ENCODE data around the gene KCND3.

The KCND3 gene

GRCh38 chr1:111930356-111930755, 59.1 kb downstream of the KCND3 start:
- no peaks in the 10 kb centered on the region; the same call in 1 of the 2 replicates for H3K27me3 ChIP-seq (ENCODE audit: insufficient read depth, low read length)
- no peak overlapping the region for H3K4me3 ChIP-seq (ENCODE audit: low read length)
- no peak overlapping the region for H3K9ac ChIP-seq (ENCODE audit: low read depth, low read length)
- H3K9me3 ChIP-seq (ENCODE audit: insufficient read depth, low read depth, low read length), result no peaks in the 10 kb centered on the region
- H3K4me1 ChIP-seq (ENCODE audit: insufficient read depth, low read length), result no peaks in the 10 kb centered on the region
- no peak overlapping the region for H3K27ac ChIP-seq (ENCODE audit: low read length)
- H3K36me3 ChIP-seq (ENCODE audit: insufficient read depth, low read depth, low read length), result no peaks in the 10 kb centered on the region

GRCh38 chr1:111928531-111928930, 60.9 kb downstream of the KCND3 start:
- Histone ChIP-seq H3K27ac (ENCODE audit: low read length) (no peak overlapping the region), H3K4me1 (ENCODE audit: insufficient read depth, low read length) (no peaks in the 10 kb centered on the region), H3K36me3 (ENCODE audit: insufficient read depth, low read depth, low read length) (no peaks in the 10 kb centered on the region), H3K4me3 (ENCODE audit: low read length) (no peak overlapping the region), H3K9ac (ENCODE audit: low read depth, low read length) (no peak overlapping the region), H3K9me3 (ENCODE audit: insufficient read depth, low read depth, low read length) (no peaks in the 10 kb centered on the region), H3K27me3 (ENCODE audit: insufficient read depth, low read length) (no peaks in the 10 kb centered on the region; the same call in 1 of the 2 replicates)

GRCh38 chr1:111927652-111928051, 61.8 kb downstream of the KCND3 start:
- H3K9ac ChIP-seq (ENCODE audit: low read depth, low read length), result no peak overlapping the region
- no peaks in the 10 kb centered on the region; the same call in 1 of the 2 replicates for H3K27me3 ChIP-seq (ENCODE audit: insufficient read depth, low read length)
- H3K9me3 ChIP-seq (ENCODE audit: insufficient read depth, low read depth, low read length), result no peaks in the 10 kb centered on the region
- no peaks in the 10 kb centered on the region for H3K36me3 ChIP-seq (ENCODE audit: insufficient read depth, low read depth, low read length)
- H3K4me1 ChIP-seq (ENCODE audit: insufficient read depth, low read length), result no peaks in the 10 kb centered on the region
- H3K27ac ChIP-seq (ENCODE audit: low read length), result no peak overlapping the region
- no peak overlapping the region for H3K4me3 ChIP-seq (ENCODE audit: low read length)

- Histone ChIP-seq H3K9me3 (ENCODE audit: insufficient read depth, low read depth, low read length) (no peaks in the 10 kb centered on the region), H3K27me3 (ENCODE audit: insufficient read depth, low read length) (no peaks in the 10 kb centered on the region), H3K9ac (ENCODE audit: low read depth, low read length) (no peak overlapping the region), H3K4me1 (ENCODE audit: insufficient read depth, low read length) (no peaks in the 10 kb centered on the region), H3K36me3 (ENCODE audit: insufficient read depth, low read depth, low read length) (no peaks in the 10 kb centered on the region), H3K4me3 (ENCODE audit: low read length) (no peak overlapping the region), H3K27ac (ENCODE audit: low read length) (no peak overlapping the region)
These were observed 64.7 kb downstream of the KCND3 start for GRCh38 chr1:111924786-111925185.

GRCh38 chr1:111923766-111924165, 65.7 kb downstream of the KCND3 start:
- H3K36me3 ChIP-seq (ENCODE audit: insufficient read depth, low read depth, low read length), result no peaks in the 10 kb centered on the region
- H3K9ac ChIP-seq (ENCODE audit: low read depth, low read length), result no peak overlapping the region
- no peak overlapping the region for H3K4me3 ChIP-seq (ENCODE audit: low read length)
- H3K27ac ChIP-seq (ENCODE audit: low read length), result no peak overlapping the region
- no peaks in the 10 kb centered on the region for H3K27me3 ChIP-seq (ENCODE audit: insufficient read depth, low read length)
- H3K9me3 ChIP-seq (ENCODE audit: insufficient read depth, low read depth, low read length), result no peaks in the 10 kb centered on the region
- H3K4me1 ChIP-seq (ENCODE audit: insufficient read depth, low read length), result no peaks in the 10 kb centered on the region

GRCh38 chr1:111921948-111922347, 67.5 kb downstream of the KCND3 start:
- Histone ChIP-seq H3K4me1 (ENCODE audit: insufficient read depth, low read length) (no peaks in the 10 kb centered on the region), H3K4me3 (ENCODE audit: low read length) (no peak overlapping the region), H3K9me3 (ENCODE audit: insufficient read depth, low read depth, low read length) (no peaks in the 10 kb centered on the region), H3K27ac (ENCODE audit: low read length) (no peak overlapping the region), H3K36me3 (ENCODE audit: insufficient read depth, low read depth, low read length) (no peaks in the 10 kb centered on the region), H3K9ac (ENCODE audit: low read depth, low read length) (no peak overlapping the region), H3K27me3 (ENCODE audit: insufficient read depth, low read length) (no peaks in the 10 kb centered on the region)

- H3K9ac ChIP-seq (ENCODE audit: low read depth, low read length), result no peak overlapping the region
- H3K36me3 ChIP-seq (ENCODE audit: insufficient read depth, low read depth, low read length), result no peaks in the 10 kb centered on the region
- H3K9me3 ChIP-seq (ENCODE audit: insufficient read depth, low read depth, low read length), result no peaks in the 10 kb centered on the region
- H3K27me3 ChIP-seq (ENCODE audit: insufficient read depth, low read length), result no peaks in the 10 kb centered on the region
- H3K27ac ChIP-seq (ENCODE audit: low read length), result no peak overlapping the region
- no peaks in the 10 kb centered on the region for H3K4me1 ChIP-seq (ENCODE audit: insufficient read depth, low read length)
- no peak overlapping the region for H3K4me3 ChIP-seq (ENCODE audit: low read length)
These were observed 69.0 kb downstream of the KCND3 start for GRCh38 chr1:111920221-111921024.

- Histone ChIP-seq H3K4me1 (ENCODE audit: insufficient read depth, low read length) (peaks cover 6% of the 10 kb centered on the region), H3K36me3 (ENCODE audit: insufficient read depth, low read depth, low read length) (no peaks in the 10 kb centered on the region), H3K9me3 (ENCODE audit: insufficient read depth, low read depth, low read length) (no peaks in the 10 kb centered on the region; the same call in 1 of the 2 replicates), H3K27ac (ENCODE audit: low read length) (no peak overlapping the region), H3K4me3 (ENCODE audit: low read length) (no peak overlapping the region), H3K9ac (ENCODE audit: low read depth, low read length) (no peak overlapping the region), H3K27me3 (ENCODE audit: insufficient read depth, low read length) (no peaks in the 10 kb centered on the region)
These were observed 77.5 kb downstream of the KCND3 start for GRCh38 chr1:111911776-111912515.

GRCh38 chr1:111911061-111911460, 78.4 kb downstream of the KCND3 start:
- no peaks in the 10 kb centered on the region for H3K36me3 ChIP-seq (ENCODE audit: insufficient read depth, low read depth, low read length)
- H3K9me3 ChIP-seq (ENCODE audit: insufficient read depth, low read depth, low read length), result no peaks in the 10 kb centered on the region; the same call in 1 of the 2 replicates
- no peaks in the 10 kb centered on the region; the same call in 1 of the 2 replicates for H3K27me3 ChIP-seq (ENCODE audit: insufficient read depth, low read length)
- peaks cover 6% of the 10 kb centered on the region for H3K4me1 ChIP-seq (ENCODE audit: insufficient read depth, low read length)
- no peak overlapping the region for H3K4me3 ChIP-seq (ENCODE audit: low read length)
- H3K9ac ChIP-seq (ENCODE audit: low read depth, low read length), result no peak overlapping the region
- H3K27ac ChIP-seq (ENCODE audit: low read length), result no peak overlapping the region

GRCh38 chr1:111909030-111909429, 80.4 kb downstream of the KCND3 start:
- no peak overlapping the region for H3K9ac ChIP-seq (ENCODE audit: low read depth, low read length)
- H3K9me3 ChIP-seq (ENCODE audit: insufficient read depth, low read depth, low read length), result no peaks in the 10 kb centered on the region
- peaks cover 11% of the 10 kb centered on the region for H3K4me1 ChIP-seq (ENCODE audit: insufficient read depth, low read length)
- H3K36me3 ChIP-seq (ENCODE audit: insufficient read depth, low read depth, low read length), result no peaks in the 10 kb centered on the region
- no peak overlapping the region for H3K27ac ChIP-seq (ENCODE audit: low read length)
- no peak overlapping the region for H3K4me3 ChIP-seq (ENCODE audit: low read length)
- H3K27me3 ChIP-seq (ENCODE audit: insufficient read depth, low read length), result no peaks in the 10 kb centered on the region; the same call in 1 of the 2 replicates

- Histone ChIP-seq H3K27ac (ENCODE audit: low read length) (no peak overlapping the region), H3K9me3 (ENCODE audit: insufficient read depth, low read depth, low read length) (no peaks in the 10 kb centered on the region), H3K36me3 (ENCODE audit: insufficient read depth, low read depth, low read length) (no peaks in the 10 kb centered on the region), H3K4me3 (ENCODE audit: low read length) (no peak overlapping the region), H3K4me1 (ENCODE audit: insufficient read depth, low read length) (peaks cover 11% of the 10 kb centered on the region), H3K9ac (ENCODE audit: low read depth, low read length) (no peak overlapping the region), H3K27me3 (ENCODE audit: insufficient read depth, low read length) (peaks cover 5% of the 10 kb centered on the region; the same call in 1 of the 2 replicates)
These were observed 81.4 kb downstream of the KCND3 start for GRCh38 chr1:111908011-111908621.

Measured in iPS-20b (cell line).